NCI-H2107 treated with DMSO at 0.1 percent for 48 hours (cell line): ENCODE results near the gene ERBB4.

Source experiments
- DNase-seq: peaks from one replicate; lab custom pipeline; 2025; ENCODE audit not compliant: unreplicated experiment; lab: John Stamatoyannopoulos, UW

ERBB4 gene

GRCh38 chr2:211439011-211439410 lies 1099.6 kb downstream of the ERBB4 start:
- DNase-seq = no peak

- DNase-seq = no peak
Measured at GRCh38 chr2:211437396-211437795, 1101.2 kb downstream of the ERBB4 start.

GRCh38 chr2:211436182-211436581 lies 1102.4 kb downstream of the ERBB4 start:
- DNase-seq = no peak

GRCh38 chr2:211435331-211435730 lies 1103.3 kb downstream of the ERBB4 start:
- DNase-seq = no peak

- no peak for DNase-seq
Measured at GRCh38 chr2:211434773-211435172, 1103.8 kb downstream of the ERBB4 start.

GRCh38 chr2:211429256-211429920 lies 1109.2 kb downstream of the ERBB4 start:
- no peak for DNase-seq

GRCh38 chr2:211426240-211426639 lies 1112.4 kb downstream of the ERBB4 start:
- DNase-seq = no peak

- peak; percentile 6 for DNase-seq
Measured at GRCh38 chr2:211423018-211423417, 1115.6 kb downstream of the ERBB4 start.

GRCh38 chr2:211417544-211417943 lies 1121.1 kb downstream of the ERBB4 start:
- no peak for DNase-seq

GRCh38 chr2:211416373-211416772 lies 1122.2 kb downstream of the ERBB4 start:
- DNase-seq = no peak

GRCh38 chr2:211413746-211414145 lies 1124.9 kb downstream of the ERBB4 start:
- no peak for DNase-seq

GRCh38 chr2:211408483-211408891 lies 1130.1 kb downstream of the ERBB4 start:
- DNase-seq = no peak

GRCh38 chr2:211407076-211407475 lies 1131.5 kb downstream of the ERBB4 start:
- no peak for DNase-seq

GRCh38 chr2:211405036-211405435 lies 1133.6 kb downstream of the ERBB4 start:
- DNase-seq = no peak

- no peak for DNase-seq
Measured at GRCh38 chr2:211404098-211404497, 1134.5 kb downstream of the ERBB4 start.

- DNase-seq = no peak
Measured at GRCh38 chr2:211401328-211401727, 1137.3 kb downstream of the ERBB4 start.

- DNase-seq = no peak
Measured at GRCh38 chr2:211397764-211398163, 1140.8 kb downstream of the ERBB4 start.

- peak; percentile 51 for DNase-seq
Measured at GRCh38 chr2:211396815-211397214, 1141.8 kb downstream of the ERBB4 start.

GRCh38 chr2:211391189-211391567 lies 1147.4 kb downstream of the ERBB4 start:
- no peak for DNase-seq

- no peak for DNase-seq
Measured at GRCh38 chr2:211390536-211391188, 1147.9 kb downstream of the ERBB4 start.

GRCh38 chr2:211387734-211388133 lies 1150.9 kb downstream of the ERBB4 start:
- DNase-seq = no peak

GRCh38 chr2:211380041-211380440 lies 1158.6 kb downstream of the ERBB4 start:
- no peak for DNase-seq

GRCh38 chr2:211376410-211376809 lies 1162.2 kb downstream of the ERBB4 start:
- DNase-seq = no peak
